Measurements from ENCODE around the gene TDRD5.
"Not testable (repeated sequence)": the region's sequence is repeated elsewhere in the genome, so short reads cannot be mapped to it uniquely, and the experiment has no call there.

Gene TDRD5

GRCh38 chr1:179591253-179591591, 410 bp upstream of the TDRD5 start:
- no peak for DNase-seq (ENCODE audit: extremely low spot score, insufficient read length, low read depth)
- no peak for FAIRE-seq

GRCh38 chr1:179598631-179599030, 7.0 kb downstream of the TDRD5 start:
- DNase-seq (ENCODE audit: extremely low spot score, insufficient read length, low read depth), result no peak
- FAIRE-seq, result no peak

GRCh38 chr1:179599623-179600249, 8.1 kb downstream of the TDRD5 start:
- FAIRE-seq (no peak), DNase-seq (ENCODE audit: extremely low spot score, insufficient read length, low read depth) (no peak)

- DNase-seq (ENCODE audit: extremely low spot score, insufficient read length, low read depth), result no peak
- no peak for FAIRE-seq
Observed at GRCh38 chr1:179601093-179601492, 9.5 kb downstream of the TDRD5 start.

GRCh38 chr1:179612361-179612760, 20.7 kb downstream of the TDRD5 start:
- FAIRE-seq (no peak), DNase-seq (ENCODE audit: extremely low spot score, insufficient read length, low read depth) (no peak)

- FAIRE-seq (no peak), DNase-seq (ENCODE audit: extremely low spot score, insufficient read length, low read depth) (no peak)
Observed at GRCh38 chr1:179630719-179631118, 39.1 kb downstream of the TDRD5 start.

- FAIRE-seq (no peak), DNase-seq (ENCODE audit: extremely low spot score, insufficient read length, low read depth) (no peak)
Observed at GRCh38 chr1:179632868-179633267, 41.2 kb downstream of the TDRD5 start.

- no peak for FAIRE-seq
- DNase-seq (ENCODE audit: extremely low spot score, insufficient read length, low read depth), result no peak
Observed at GRCh38 chr1:179637211-179637860, 45.7 kb downstream of the TDRD5 start.

- FAIRE-seq (no peak), DNase-seq (ENCODE audit: extremely low spot score, insufficient read length, low read depth) (no peak)
Observed at GRCh38 chr1:179661018-179661417, 69.4 kb downstream of the TDRD5 start.

GRCh38 chr1:179663810-179664209, 72.2 kb downstream of the TDRD5 start:
- no peak for DNase-seq (ENCODE audit: extremely low spot score, insufficient read length, low read depth)
- FAIRE-seq, result no peak

GRCh38 chr1:179677882-179678281, 86.2 kb downstream of the TDRD5 start:
- FAIRE-seq (no peak), DNase-seq (ENCODE audit: extremely low spot score, insufficient read length, low read depth) (no peak)

GRCh38 chr1:179694530-179694929, 102.9 kb downstream of the TDRD5 start:
- not testable (repeated sequence) for FAIRE-seq; DNase-seq (ENCODE audit: extremely low spot score, insufficient read length, low read depth)

- FAIRE-seq, result no peak
- DNase-seq (ENCODE audit: extremely low spot score, insufficient read length, low read depth), result no peak
Observed at GRCh38 chr1:179702946-179703539, 111.4 kb downstream of the TDRD5 start.

- DNase-seq (ENCODE audit: extremely low spot score, insufficient read length, low read depth) (peak; percentile 20), FAIRE-seq (peak; percentile 83)
Observed at GRCh38 chr1:179706339-179706941, 114.8 kb downstream of the TDRD5 start.

GRCh38 chr1:179707406-179707805, 115.8 kb downstream of the TDRD5 start:
- no peak for DNase-seq (ENCODE audit: extremely low spot score, insufficient read length, low read depth)
- FAIRE-seq, result no peak

- FAIRE-seq (no peak), DNase-seq (ENCODE audit: extremely low spot score, insufficient read length, low read depth) (no peak)
Observed at GRCh38 chr1:179708434-179709195, 117.0 kb downstream of the TDRD5 start.

GRCh38 chr1:179709841-179710329, 118.3 kb downstream of the TDRD5 start:
- FAIRE-seq (peak; percentile 69), DNase-seq (ENCODE audit: extremely low spot score, insufficient read length, low read depth) (no peak)

GRCh38 chr1:179714159-179714558, 122.5 kb downstream of the TDRD5 start:
- FAIRE-seq, result no peak
- DNase-seq (ENCODE audit: extremely low spot score, insufficient read length, low read depth), result no peak

GRCh38 chr1:179714623-179715022, 123.0 kb downstream of the TDRD5 start:
- no peak for FAIRE-seq
- no peak for DNase-seq (ENCODE audit: extremely low spot score, insufficient read length, low read depth)

GRCh38 chr1:179719272-179719671, 127.6 kb downstream of the TDRD5 start:
- no peak for DNase-seq (ENCODE audit: extremely low spot score, insufficient read length, low read depth)
- FAIRE-seq, result no peak
